HG02642 (cell line): Measurements from ENCODE around the gene SURF1.
"Not testable (repeated sequence)": the region's sequence is repeated elsewhere in the genome, so short reads cannot be mapped to it uniquely, and the experiment has no call there.

Source experiments
- ATAC-seq: cut with Tn5 transposase; IDR thresholded peaks from one replicate; pipeline ENCODE4 v1.9.1; 2021; ENCODE audit warnings: mild to moderate bottlenecking; ENCODE audit not compliant: unreplicated experiment, poor library complexity

The SURF1 gene

GRCh38 chr9:133384736-133385321, 28.5 kb upstream of the SURF1 start:
- ATAC-seq = no peak

GRCh38 chr9:133383438-133383837, 27.2 kb upstream of the SURF1 start:
- ATAC-seq = no peak

- no peak for ATAC-seq
Observed at GRCh38 chr9:133382507-133383141, 26.3 kb upstream of the SURF1 start.

GRCh38 chr9:133380734-133381133, 24.4 kb upstream of the SURF1 start:
- ATAC-seq = no peak

GRCh38 chr9:133379153-133380086, 23.1 kb upstream of the SURF1 start:
- ATAC-seq = no peak

GRCh38 chr9:133378408-133378962, 22.2 kb upstream of the SURF1 start:
- no peak for ATAC-seq

- no peak for ATAC-seq
Observed at GRCh38 chr9:133377721-133378216, 21.5 kb upstream of the SURF1 start.

- not testable (repeated sequence) for ATAC-seq
Observed at GRCh38 chr9:133377280-133377679, 21.0 kb upstream of the SURF1 start.

- peak; percentile 92 for ATAC-seq
Observed at GRCh38 chr9:133375724-133376654, 19.7 kb upstream of the SURF1 start, which contains the start of the genes STKLD1 and SURF4. STKLD1 (plus strand) TSS chr9:133376366; CDS start chr9:133376474, 108 bp downstream. SURF4 (minus strand) TSS chr9:133376060; CDS start chr9:133375969, 91 bp downstream.

GRCh38 chr9:133375116-133375723, 18.9 kb upstream of the SURF1 start:
- ATAC-seq = peak; percentile 28

GRCh38 chr9:133374612-133375115, 18.4 kb upstream of the SURF1 start:
- no peak for ATAC-seq

- no peak for ATAC-seq
Observed at GRCh38 chr9:133372144-133372543, 15.9 kb upstream of the SURF1 start.

GRCh38 chr9:133371261-133371711, 15.0 kb upstream of the SURF1 start:
- ATAC-seq = no peak

- ATAC-seq = no peak
Observed at GRCh38 chr9:133370685-133371084, 14.4 kb upstream of the SURF1 start.

- ATAC-seq = no peak
Observed at GRCh38 chr9:133369933-133370332, 13.6 kb upstream of the SURF1 start.

GRCh38 chr9:133369422-133369821, 13.1 kb upstream of the SURF1 start:
- no peak for ATAC-seq

GRCh38 chr9:133368249-133368881, 12.1 kb upstream of the SURF1 start:
- ATAC-seq = no peak

GRCh38 chr9:133367778-133368177, 11.5 kb upstream of the SURF1 start:
- no peak for ATAC-seq
